ENCODE results near the gene POU2AF1.
A peak's percentile ranks its signal among the peaks of the same experiment; 100 is the strongest.
"Not testable (repeated sequence)": the region's sequence is repeated elsewhere in the genome, so short reads cannot be mapped to it uniquely, and the experiment has no call there.

Gene POU2AF1

GRCh38 chr11:111414936-111415335 is 35.9 kb upstream of the POU2AF1 start:
- H3K4me1 Mint-ChIP-seq, result peaks cover 67% of the 10 kb centered on the region

GRCh38 chr11:111414267-111414931 is 35.3 kb upstream of the POU2AF1 start:
- H3K4me3 Mint-ChIP-seq, result peak overlapping the region; percentile 36 to 56
- peak; percentile 17 for ATAC-seq

More at GRCh38 chr11:111414936-111415335, 35.9 kb upstream of the POU2AF1 start:
- Mint-ChIP-seq H3K27me3 (no peaks in the 10 kb centered on the region), H3K4me3 (peak overlapping the region in 1 of 2 donors; percentile 56), H3K27ac (no peak overlapping the region), H3K9me3 (no peaks in the 10 kb centered on the region)
- ATAC-seq, result no peak
- no peak for DNase-seq

DNA sequence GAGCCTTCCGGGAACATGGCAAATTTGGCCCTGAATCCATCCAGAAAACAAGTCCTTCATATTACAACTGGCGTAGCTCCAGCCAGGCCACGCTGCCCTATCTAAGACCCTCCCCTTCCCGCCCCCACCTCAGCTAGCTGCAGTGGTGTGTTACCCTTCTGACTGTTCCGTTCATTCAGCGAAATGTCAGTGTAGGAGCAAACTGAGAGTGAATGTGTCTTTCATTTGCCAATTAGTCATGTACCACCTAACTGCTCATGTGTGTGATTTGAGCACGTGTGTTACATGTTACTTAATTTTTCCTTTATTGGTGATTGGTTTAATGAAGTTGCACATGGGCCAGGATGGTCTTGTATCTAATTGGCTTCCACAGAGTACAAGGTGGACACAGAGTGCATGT is 34.8 kb upstream of the POU2AF1 start:
- H3K27me3 Mint-ChIP-seq, result no peaks in the 10 kb centered on the region
- DNase-seq (no peak), ATAC-seq (peak; percentile 65)
- H3K9me3 Mint-ChIP-seq, result peaks cover 0 to 4% of the 10 kb centered on the region in 2 donors
- peaks cover 68% of the 10 kb centered on the region for H3K4me1 Mint-ChIP-seq
- no peak overlapping the region for H3K4me3 Mint-ChIP-seq
- H3K27ac Mint-ChIP-seq, result no peak overlapping the region

More at GRCh38 chr11:111414267-111414931, 35.3 kb upstream of the POU2AF1 start:
- DNase-seq, result no peak
- peaks cover 68% of the 10 kb centered on the region for H3K4me1 Mint-ChIP-seq
- H3K9me3 Mint-ChIP-seq, result no peaks in the 10 kb centered on the region
- peak overlapping the region; percentile 85 to 86 for H3K27ac Mint-ChIP-seq
- no peaks in the 10 kb centered on the region for H3K27me3 Mint-ChIP-seq

GRCh38 chr11:111412293-111412692 is 33.2 kb upstream of the POU2AF1 start:
- H3K27me3 Mint-ChIP-seq, result no peaks in the 10 kb centered on the region
- H3K4me1 Mint-ChIP-seq, result peaks cover 57% of the 10 kb centered on the region
- H3K4me3 Mint-ChIP-seq, result no peak overlapping the region
- peaks cover 0 to 9% of the 10 kb centered on the region in 2 donors for H3K9me3 Mint-ChIP-seq
- DNase-seq (no peak), ATAC-seq (no peak)
- H3K27ac Mint-ChIP-seq, result no peak overlapping the region

DNA sequence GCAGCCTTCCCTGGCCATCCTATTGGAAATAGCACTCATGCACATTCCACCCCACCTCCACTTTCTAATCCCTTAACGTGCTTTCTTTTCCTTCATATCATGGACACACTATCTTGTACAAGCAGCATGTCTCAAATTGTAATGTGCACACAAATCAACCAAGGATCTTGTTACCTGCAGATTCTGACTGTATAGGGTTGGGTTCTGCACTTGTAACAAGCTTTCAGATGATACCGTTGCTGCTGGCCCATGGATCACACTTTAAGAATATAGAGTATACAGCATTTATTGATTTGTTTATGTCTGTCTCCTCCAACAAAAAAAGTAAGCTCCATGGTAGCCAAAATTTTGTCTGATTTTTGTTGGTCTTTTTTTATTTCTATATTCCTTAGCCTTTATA is 32.4 kb upstream of the POU2AF1 start:
- ATAC-seq, result no peak
- no peak overlapping the region for H3K27ac Mint-ChIP-seq
- H3K27me3 Mint-ChIP-seq, result no peaks in the 10 kb centered on the region
- H3K9me3 Mint-ChIP-seq, result peaks cover 0 to 9% of the 10 kb centered on the region in 2 donors
- no peak for DNase-seq
- peaks cover 49% of the 10 kb centered on the region for H3K4me1 Mint-ChIP-seq
- H3K4me3 Mint-ChIP-seq, result no peak overlapping the region

DNA sequence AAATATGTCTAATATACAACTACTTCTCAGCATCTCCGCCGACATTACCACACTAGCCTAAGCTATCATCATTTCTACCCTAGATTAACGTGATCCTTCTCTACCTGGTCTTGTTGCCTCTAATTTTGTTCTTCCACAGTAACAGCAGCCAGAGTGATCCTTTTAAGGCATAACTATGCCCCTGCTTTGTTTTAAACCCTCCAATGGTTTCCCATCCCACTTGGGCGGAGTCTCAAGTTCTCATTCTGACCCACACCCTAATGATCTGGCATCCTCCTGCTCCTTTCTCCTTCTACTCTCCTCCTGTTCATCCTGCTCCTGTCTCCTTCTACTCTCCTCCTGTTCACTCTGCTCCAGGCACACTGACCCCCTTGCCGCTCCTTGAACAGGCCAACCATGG is 31.9 kb upstream of the POU2AF1 start:
- Mint-ChIP-seq H3K9me3 (peaks cover 0 to 9% of the 10 kb centered on the region in 2 donors), H3K27ac (no peak overlapping the region), H3K27me3 (no peaks in the 10 kb centered on the region), H3K4me3 (no peak overlapping the region), H3K4me1 (peaks cover 46% of the 10 kb centered on the region)
- no peak for ATAC-seq
- DNase-seq, result no peak

DNA sequence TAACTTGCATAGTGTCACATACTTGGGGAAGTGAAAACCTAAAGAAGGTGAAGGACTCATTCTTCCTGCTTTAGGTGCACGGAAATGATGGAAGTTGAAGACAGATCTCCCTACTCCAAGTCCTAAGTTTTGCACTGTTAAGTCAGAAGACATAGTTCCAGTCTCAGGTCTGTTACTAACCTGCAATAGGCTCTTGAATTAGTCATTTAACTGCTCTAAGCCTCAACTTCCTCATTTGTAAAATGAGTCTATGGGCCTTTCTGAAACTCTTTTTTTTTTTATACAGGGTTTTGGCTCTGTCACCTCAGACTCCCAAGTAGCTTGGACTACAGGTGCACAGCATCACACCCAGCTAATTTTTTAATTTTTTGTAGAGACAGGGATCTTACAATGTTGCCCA is 30.8 kb upstream of the POU2AF1 start:
- H3K4me1 Mint-ChIP-seq, result peaks cover 37% of the 10 kb centered on the region
- H3K27me3 Mint-ChIP-seq, result no peaks in the 10 kb centered on the region
- DNase-seq, result no peak
- H3K27ac Mint-ChIP-seq, result no peak overlapping the region
- ATAC-seq, result peak; percentile 60
- H3K4me3 Mint-ChIP-seq, result no peak overlapping the region
- H3K9me3 Mint-ChIP-seq, result peaks cover 0 to 11% of the 10 kb centered on the region in 2 donors

DNA sequence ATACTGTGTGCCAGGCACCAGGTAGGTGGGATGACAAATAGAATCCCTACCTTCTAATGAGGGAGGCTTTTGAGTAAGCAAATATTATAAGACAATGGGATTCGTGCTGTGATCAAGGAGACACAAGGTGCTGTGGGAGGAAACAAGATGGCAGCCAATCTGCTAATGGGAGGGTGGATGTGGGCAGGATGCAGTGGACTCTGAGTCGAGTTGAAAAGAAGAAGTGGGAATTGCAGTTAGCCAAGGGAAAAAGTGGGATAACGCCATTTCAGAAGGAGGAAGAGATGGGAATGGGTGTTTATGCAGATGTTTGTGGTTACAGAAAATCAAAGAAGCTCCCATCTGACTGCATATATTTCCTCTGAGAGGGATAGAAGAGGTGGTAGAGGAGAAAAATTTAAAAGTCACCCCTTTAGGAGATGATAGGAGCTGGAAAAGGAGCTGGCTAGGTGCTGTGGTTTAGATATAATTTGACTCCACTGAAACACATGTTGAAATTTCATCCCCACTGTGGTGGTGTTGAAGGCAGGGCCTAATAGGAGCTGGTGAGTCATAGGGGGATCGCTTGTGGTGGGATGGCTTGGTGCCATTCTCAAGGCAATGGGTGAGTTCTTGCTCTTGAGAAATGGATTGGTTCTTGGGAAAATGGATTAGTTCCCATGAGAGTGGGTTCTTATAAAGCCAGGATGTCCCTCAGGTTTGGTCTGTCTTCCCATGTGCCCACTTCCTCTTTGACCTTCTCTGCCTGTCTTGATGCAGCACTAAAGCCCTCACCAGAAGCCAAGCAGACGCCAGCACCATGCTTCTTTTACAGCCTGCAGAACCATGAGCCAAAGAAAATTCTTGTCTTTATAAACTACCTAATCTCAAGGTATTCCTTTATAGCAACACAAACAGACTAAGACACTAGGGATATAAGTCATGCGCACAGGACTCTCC is 30.0 kb upstream of the POU2AF1 start:
- Mint-ChIP-seq H3K27me3 (no peaks in the 10 kb centered on the region), H3K9me3 (peaks cover 0 to 20% of the 10 kb centered on the region in 2 donors), H3K4me3 (no peak overlapping the region), H3K4me1 (peaks cover 28% of the 10 kb centered on the region), H3K27ac (no peak overlapping the region)
- DNase-seq (peak in 1 of 2 donors; percentile 30), ATAC-seq (peak; percentile 76)

DNA sequence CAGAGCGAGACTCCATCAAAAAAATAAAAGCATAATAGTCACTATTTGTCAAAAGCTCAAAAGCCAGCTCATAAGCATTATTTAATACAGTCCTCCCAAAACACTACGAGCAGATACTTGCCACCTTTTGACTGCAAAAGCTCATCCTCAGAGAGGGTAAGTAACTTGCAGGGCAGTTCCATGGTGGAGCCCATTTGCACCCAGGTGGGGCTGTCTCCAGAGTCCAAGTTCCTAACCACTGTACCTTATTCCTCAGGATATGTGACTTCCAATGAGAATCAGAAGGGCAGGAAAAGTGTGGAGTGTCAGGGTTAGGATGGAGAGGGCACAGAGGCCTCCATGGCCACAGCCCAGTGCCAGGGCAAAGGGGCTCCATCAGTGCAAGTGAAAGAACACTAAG is 28.6 kb upstream of the POU2AF1 start:
- ATAC-seq, result no peak

DNA sequence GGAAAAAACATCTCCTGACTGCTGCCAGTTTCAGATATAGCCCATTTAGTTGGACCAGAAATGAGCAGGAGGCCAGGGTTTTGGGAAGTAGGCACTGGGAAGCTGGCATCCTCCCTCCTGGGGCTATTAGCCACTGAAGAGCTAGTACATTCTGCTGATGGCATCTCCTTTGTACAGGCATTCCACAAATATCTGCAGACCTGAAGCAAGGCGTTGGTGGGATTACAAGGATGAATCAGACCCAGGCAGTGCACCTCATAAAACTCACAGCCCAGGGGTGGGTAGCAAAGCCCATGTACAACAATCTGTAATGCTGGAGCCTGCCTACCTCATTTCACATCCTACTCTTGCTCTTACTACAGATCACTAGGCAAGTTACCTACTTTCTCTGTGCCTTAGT is 27.5 kb upstream of the POU2AF1 start:
- no peak overlapping the region for H3K27ac Mint-ChIP-seq
- peaks cover 13% of the 10 kb centered on the region for H3K4me1 Mint-ChIP-seq
- H3K9me3 Mint-ChIP-seq, result peaks cover 6 to 23% of the 10 kb centered on the region in 2 donors
- H3K4me3 Mint-ChIP-seq, result no peak overlapping the region
- H3K27me3 Mint-ChIP-seq, result no peaks in the 10 kb centered on the region
- no peak for DNase-seq
- no peak for ATAC-seq

More for the DNA sequence above, 28.6 kb upstream of the POU2AF1 start:
- H3K4me1 Mint-ChIP-seq, result peaks cover 17% of the 10 kb centered on the region
- H3K4me3 Mint-ChIP-seq, result no peak overlapping the region
- H3K27me3 Mint-ChIP-seq, result no peaks in the 10 kb centered on the region
- no peak for DNase-seq
- peaks cover 6 to 23% of the 10 kb centered on the region in 2 donors for H3K9me3 Mint-ChIP-seq
- no peak overlapping the region for H3K27ac Mint-ChIP-seq

DNA sequence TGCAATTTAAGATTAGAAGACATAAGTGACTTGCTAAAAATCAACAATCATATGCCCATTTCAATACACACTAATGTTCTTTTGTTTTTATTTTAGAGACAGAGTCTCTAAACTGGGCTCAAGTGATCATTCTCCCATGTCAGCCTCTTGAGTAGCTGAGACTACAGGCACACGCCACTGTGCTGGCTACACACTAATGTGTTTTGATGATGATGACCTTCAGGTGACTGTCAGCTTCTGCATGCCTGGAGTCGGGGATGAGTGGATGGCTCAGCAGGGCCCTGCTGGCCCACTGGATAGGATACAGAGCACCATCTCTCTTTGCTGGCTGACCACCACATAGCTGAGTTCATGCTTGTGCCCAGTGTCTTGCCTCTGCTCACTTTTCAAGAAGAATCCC is 27.0 kb upstream of the POU2AF1 start:
- H3K27ac Mint-ChIP-seq, result no peak overlapping the region
- H3K4me1 Mint-ChIP-seq, result peaks cover 13% of the 10 kb centered on the region
- H3K4me3 Mint-ChIP-seq, result no peak overlapping the region
- no peaks in the 10 kb centered on the region for H3K27me3 Mint-ChIP-seq
- DNase-seq, result no peak
- no peak for ATAC-seq
- peaks cover 6 to 23% of the 10 kb centered on the region in 2 donors for H3K9me3 Mint-ChIP-seq

DNA sequence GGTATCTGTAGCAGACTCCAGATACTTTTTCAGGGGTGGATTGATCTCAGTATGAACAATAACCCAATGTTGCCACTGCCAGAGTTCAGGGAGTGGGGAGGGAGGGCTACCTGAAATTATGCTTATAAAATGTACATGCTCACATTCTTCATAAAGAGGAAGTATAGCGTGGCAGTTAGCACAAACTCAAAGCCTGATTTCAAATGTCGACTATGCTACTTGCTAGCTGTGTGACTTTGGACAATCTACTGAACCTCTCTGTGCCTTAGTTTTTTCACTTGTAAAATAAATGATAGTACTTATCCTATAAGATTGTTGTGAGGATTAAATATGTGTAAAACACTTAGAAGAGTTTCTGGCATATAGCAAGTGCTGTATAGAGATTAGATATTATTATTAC is 26.5 kb upstream of the POU2AF1 start:
- no peak for DNase-seq
- no peak overlapping the region for H3K27ac Mint-ChIP-seq
- H3K9me3 Mint-ChIP-seq, result peaks cover 6 to 23% of the 10 kb centered on the region in 2 donors
- no peaks in the 10 kb centered on the region for H3K27me3 Mint-ChIP-seq
- ATAC-seq, result no peak
- no peak overlapping the region for H3K4me3 Mint-ChIP-seq
- H3K4me1 Mint-ChIP-seq, result peaks cover 15% of the 10 kb centered on the region

DNA sequence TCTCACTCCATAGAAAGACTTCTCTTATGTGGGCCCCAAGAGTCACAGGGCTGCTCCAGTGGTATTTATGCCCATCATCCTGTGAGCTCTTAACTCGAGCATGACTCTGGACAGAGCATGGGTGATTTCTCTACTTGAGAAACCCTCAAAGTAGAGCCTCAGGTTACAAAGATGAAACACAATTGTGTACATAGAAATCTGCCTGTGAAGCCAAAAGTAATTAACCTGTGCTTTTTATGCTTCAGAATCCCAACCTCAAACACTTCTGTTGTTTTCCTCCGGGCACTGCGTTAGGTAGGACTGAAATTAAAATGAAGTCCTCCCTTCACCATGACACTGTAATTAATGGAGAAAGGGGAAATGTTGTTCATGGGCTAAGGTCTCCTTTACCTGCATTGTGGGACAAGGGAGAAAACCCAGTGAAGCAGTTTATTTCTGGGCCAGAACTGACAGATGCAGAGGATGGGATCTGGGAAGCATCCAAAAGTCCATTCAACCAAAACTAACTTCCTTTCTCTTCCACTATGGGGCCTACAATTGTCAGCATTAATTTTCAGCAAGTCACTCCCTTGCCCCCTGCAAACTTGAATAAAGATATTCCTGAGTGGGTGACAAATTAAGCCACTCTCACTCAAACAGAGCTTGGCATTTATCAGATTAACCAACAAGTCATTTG is 24.1 kb upstream of the POU2AF1 start:
- Mint-ChIP-seq H3K27ac (no peak overlapping the region), H3K27me3 (no peaks in the 10 kb centered on the region), H3K9me3 (peaks cover 6 to 14% of the 10 kb centered on the region in 2 donors), H3K4me3 (no peak overlapping the region), H3K4me1 (peaks cover 20% of the 10 kb centered on the region)
- DNase-seq (no peak), ATAC-seq (no peak)

- H3K27me3 Mint-ChIP-seq, result no peaks in the 10 kb centered on the region
- H3K4me3 Mint-ChIP-seq, result no peak overlapping the region
- peaks cover 20% of the 10 kb centered on the region for H3K4me1 Mint-ChIP-seq
- peaks cover 6 to 14% of the 10 kb centered on the region in 2 donors for H3K9me3 Mint-ChIP-seq
- no peak overlapping the region for H3K27ac Mint-ChIP-seq
- ATAC-seq (no peak), DNase-seq (no peak)
Measured at GRCh38 chr11:111402411-111402810, 23.3 kb upstream of the POU2AF1 start.

DNA sequence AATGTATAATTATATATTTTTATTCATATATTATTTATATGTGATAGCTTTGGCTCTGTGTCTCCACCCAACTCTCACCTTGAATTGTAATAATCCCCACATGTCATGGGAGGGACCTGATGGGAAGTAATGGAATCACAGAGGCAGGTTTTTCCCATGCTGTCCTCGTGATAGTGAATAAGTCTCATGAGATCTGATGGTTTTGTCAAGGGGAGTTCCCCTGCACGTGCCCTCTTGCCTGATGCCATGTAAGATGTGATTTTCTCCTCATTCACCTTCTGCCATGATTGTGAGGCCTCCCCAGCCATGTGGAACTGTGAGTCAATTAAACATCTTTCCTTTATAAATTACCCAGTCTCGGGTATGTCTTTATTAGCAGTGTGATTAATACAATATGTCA is 22.9 kb upstream of the POU2AF1 start:
- H3K27ac Mint-ChIP-seq, ATAC-seq, H3K27me3 Mint-ChIP-seq, DNase-seq, H3K4me3 Mint-ChIP-seq: not testable (repeated sequence)
- Mint-ChIP-seq H3K4me1 (peaks cover 20% of the 10 kb centered on the region), H3K9me3 (peaks cover 6 to 14% of the 10 kb centered on the region in 2 donors)
